SHP77 (cell line): Measurements from ENCODE around the gene SPAG6.

Experiments
- DNase-seq, 2 experiments: peaks; one replicate each; lab custom pipeline; 2025; lab: John Stamatoyannopoulos, UW

The SPAG6 gene

DNA sequence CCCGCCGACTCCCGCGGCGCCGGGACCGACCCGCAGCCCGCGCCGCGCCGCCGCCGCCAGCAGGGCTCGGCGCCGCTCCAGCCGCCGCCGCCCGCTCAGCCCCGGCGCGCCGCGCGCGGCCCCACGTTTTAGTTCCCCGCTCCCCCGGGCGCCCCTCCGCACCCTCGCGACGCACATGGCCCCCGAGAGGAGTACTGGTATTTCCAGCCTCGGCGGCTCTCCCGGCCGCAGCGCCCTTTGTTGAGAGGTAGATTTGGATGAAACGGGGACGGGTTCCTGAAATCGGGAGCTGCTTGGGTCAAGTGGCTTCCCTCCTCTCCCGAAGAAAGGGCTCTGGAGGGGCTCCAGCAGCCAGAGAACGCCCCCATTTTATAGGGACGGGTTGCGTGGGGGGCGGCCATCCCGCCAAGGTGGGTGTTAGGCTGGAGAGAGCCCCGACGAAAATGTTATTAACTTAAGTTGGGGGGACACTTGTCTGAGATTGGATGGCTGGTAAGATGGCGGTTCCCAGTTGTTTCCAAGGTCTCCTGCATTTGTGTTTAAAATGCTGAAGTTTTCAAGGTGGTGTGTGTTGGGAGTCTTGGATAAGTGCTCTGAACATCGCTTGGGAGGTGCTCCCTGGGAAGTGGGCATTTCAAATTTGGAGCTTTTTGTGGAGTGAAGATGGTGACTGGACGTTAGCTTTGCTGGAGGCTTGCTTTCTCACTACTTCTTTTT lies 23.2 kb upstream of the SPAG6 start:
- DNase-seq = no peak

GRCh38 chr10:22322641-22323160 lies 22.6 kb upstream of the SPAG6 start:
- no peak for DNase-seq

- no peak for DNase-seq
Observed at GRCh38 chr10:22323538-22324305, 21.6 kb upstream of the SPAG6 start.

GRCh38 chr10:22324413-22324812 lies 20.9 kb upstream of the SPAG6 start:
- DNase-seq = no peak

- no peak for DNase-seq
Observed at GRCh38 chr10:22324893-22325271, 20.4 kb upstream of the SPAG6 start.

- DNase-seq = peak; percentile 62 to 72
Observed at GRCh38 chr10:22325272-22326144, 19.8 kb upstream of the SPAG6 start.

DNA sequence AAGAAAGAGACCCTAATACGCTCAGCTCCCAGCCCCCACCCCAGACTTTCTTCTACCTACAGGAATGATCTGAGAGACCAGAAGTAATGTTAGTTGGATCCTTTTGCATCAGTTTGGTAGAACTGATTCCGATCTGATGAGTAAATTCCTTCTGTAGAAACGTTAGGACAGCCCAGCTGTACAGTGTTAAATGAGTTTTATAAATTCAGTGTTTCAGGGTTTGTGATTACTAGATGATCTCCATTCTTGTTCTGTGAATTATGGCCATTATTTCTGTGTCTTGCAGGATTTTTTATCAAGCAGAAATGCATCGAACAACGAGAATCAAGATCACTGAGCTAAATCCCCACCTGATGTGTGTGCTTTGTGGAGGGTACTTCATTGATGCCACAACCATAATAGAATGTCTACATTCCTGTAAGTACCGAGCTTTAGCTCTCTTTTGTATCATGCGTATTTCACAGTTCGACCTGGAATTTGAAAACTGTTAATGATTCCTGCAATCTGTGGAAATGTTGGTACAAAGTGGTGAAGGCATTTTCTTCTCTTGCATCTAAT lies 19.1 kb upstream of the SPAG6 start:
- DNase-seq = no peak

DNA sequence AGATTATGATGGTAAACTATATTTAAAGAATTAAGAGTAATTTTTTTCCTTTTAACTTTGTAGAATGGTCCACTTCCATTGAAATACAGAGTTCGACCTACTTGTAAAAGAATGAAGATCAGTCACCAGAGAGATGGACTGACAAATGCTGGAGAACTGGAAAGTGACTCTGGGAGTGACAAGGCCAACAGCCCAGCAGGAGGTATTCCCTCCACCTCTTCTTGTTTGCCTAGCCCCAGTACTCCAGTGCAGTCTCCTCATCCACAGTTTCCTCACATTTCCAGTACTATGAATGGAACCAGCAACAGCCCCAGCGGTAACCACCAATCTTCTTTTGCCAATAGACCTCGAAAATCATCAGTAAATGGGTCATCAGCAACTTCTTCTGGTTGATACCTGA lies 16.1 kb upstream of the SPAG6 start:
- no peak for DNase-seq

DNA sequence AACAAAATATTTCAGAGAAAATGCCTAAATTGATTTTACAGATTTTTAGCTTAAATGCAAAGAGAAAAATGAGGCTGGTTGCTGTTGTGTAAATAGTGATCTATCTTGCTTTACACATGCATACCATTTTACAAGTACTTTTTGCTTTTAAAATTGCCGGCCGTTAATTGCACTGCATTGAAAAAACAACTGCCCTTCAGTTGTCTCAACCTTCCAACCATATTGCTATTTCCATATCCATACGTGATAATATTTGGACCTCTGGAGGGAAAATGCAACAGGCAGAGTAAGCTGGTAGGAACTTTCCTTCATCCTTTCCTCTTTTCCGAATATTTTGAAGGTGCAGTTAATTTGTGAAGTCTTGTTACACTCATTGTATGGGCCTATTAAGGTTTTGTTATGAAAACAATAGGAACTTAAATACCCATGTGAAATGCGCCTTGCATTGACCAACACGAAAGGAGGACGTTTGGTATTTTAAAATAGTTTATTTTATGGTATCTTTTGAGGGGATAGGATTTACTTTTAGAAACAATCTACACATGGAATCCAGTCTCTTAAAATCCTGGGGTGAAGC lies 13.1 kb upstream of the SPAG6 start:
- DNase-seq = no peak

DNA sequence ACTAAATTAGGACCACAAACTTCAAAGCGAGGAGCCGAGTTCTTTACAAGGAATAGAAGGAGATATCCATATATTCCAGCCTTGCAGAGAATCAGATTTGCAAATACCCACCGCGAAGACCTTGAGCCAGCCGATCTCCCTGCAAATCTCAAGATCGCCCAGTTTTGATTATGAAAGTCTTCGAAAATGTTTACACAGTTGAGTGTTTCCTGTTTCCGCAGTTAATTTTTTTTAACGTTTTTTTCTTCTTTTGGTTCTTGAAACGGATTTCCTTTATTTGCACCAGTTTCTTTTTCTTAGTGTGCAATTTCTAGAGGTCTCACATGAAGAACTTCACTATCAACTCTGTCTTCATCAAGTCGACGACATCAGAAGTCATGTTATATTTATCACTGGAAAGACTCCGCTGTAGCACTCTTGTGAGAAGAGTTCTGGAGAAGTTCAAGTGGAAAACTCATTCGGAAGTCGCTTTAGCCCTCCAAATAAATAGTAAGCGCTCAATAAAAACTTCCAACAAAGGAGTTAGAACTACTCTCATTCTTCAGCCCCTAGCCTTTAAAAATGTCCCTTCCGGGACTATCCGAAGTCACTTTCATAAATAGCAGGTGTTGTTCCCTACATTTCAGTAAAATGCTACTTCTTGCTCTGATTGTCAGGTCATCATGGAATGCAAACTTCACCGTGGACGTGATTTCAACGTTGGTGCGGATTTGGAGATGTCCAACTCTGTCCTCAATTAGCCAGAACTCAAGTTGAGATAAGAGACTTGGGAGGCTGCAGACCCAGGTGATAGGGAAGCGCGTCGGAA lies 11.9 kb upstream of the SPAG6 start:
- DNase-seq = no peak

DNA sequence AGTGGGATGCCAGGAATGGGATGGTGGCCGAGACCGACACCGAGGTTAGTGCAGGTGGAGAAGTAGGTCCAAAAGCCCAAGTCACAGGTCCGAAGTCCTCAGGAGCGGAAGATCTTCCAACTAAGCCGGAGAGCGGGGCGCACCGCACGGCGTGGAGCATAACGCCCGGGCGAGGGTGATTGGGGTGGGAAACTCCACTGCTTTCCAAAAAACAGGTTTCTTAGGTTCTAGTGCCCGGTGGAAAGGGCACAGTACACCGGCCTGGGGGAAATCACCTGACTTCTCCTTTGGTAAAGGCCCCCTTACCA lies 11.4 kb upstream of the SPAG6 start:
- DNase-seq = no peak

GRCh38 chr10:22334414-22335172 lies 10.7 kb upstream of the SPAG6 start:
- no peak for DNase-seq

GRCh38 chr10:22335173-22335933 lies 9.9 kb upstream of the SPAG6 start:
- DNase-seq = no peak

DNA sequence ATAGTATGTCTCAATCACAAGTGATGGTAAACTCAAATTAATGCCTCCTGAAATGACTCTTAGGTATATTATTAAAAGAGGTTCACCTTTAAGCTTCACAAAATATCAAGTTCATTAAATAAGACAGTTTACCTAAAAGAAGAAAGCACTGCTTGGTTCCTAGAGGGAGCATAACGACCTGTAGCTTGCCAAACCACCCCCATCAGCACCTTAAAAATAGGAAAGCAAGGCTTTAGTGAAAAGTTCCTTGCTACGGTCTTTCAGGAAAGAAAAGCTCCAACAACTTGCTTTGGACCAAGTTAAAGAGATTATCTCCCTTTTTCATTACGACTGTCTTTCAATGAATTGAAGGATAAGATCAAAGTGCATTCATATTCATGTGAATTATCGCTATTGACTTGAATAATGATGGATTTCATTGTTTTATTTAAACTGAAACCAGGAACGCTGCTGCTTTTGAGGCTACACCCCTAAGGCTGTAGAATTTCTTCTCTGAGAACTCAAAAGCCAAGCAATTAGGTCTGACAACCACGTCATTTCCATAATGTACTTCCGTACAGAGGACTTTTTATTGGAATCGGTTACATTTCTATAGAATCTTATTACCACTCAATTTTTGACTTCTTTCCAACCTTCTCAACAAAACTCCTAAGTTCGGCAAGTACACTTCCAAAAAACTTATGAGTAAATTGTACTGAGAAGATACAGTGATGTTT lies 7.0 kb upstream of the SPAG6 start:
- no peak for DNase-seq

DNA sequence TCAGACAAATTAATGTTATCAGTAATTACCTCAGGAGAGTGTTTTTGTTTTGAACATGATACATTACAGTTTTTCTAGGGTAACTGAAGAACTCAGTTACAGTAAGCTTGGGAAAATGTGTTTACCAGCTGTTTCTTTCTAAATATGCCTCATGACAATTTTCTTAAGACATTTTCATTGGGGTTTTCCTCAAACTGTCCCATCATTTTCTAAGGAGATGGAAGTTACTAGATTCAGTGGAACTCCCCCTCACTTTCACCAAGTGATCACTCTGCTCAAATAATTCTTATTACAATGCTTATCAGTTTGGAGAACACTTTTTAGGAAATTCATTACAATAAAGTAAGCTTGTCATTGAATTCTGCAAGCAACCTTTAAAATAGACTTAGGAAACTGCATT lies 6.4 kb upstream of the SPAG6 start:
- DNase-seq = no peak

DNA sequence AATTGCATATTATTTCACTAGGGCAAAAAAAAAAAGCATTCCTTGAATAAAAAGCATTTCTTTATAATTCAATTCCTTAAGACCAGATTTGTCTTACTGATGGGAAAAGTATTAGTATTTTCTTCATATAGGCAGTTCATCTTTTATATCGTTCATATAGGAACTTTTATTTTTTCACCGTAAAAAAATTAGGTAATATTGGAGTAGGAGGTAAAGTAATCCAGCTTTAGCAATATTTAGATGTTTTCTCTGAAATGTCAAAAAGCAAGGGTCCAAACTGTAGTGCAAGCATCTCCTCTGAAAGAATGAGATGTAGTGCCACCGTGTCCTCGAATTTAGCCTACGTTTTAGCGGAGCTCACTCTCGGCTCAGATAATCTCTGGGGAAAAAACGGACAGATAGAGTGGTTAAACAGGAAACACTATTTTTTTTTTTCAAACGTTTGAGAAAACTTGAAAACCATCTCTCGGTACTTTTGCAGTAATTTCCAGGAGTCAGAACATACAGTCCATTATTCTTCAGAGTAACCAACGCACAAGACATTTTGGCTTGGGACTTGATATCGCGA lies 5.5 kb upstream of the SPAG6 start:
- no peak for DNase-seq

DNA sequence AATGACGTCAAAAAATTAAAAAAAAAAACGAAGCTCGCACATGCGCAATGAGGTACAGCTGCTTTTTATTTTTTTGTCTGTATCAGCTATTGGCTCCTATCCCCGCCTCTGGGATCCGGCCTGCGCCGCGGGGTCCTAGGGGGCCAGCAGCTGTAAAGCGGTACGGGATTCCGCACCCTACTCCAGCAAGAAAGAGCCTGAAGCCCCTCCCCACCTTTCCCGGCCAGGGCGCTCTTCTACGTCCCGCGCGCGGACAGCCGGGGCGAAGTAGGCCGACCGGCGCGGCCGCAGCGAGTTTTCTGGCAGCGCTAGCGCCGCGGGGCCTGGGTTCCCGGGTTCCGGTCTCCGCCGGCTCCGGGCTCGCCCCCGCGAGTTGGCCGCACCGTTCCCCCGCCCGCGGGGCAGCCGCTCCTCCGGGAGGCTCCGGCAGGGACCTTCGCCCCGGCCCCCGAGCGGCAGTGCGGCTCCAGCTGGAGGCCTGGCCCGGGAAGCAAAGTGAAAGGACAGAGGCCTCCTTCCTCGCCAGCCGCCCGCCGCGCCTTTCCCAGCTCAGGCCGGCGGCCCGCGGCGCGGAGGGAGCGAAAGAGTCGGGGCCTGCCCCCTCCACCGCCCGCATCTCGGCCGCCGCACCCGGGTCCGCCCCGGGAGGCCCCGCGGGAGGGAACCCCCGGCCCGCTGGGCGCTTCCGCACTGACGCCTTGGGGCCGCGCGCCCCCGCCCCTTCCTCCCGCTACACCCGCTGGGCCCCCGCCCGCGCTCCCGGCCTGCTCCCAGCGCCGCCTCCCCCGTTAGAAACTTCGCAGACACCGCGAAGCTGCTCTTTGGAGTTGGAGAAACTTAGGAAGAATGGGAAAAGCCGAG lies 4.7 kb upstream of the SPAG6 start:
- peak; percentile 67 to 74 for DNase-seq
